ENCODE measurements around the gene DOLK. TPM values are rescaled to one million over a fixed set of nuclear protein-coding genes. Genes with fewer than 3 reads are reported as not detected.

DOLK gene
- total RNA-seq, 1 experiment from 2014 or later: 12.0 TPM

- H4K20me1 ChIP-seq (ENCODE audit: insufficient read depth): no peaks in the 10 kb centered on the region
- intact Hi-C loops (cut with micrococcal nuclease): no loop called here
- ATAC-seq (peak; percentile 44), DNase-seq (ENCODE audit: low read depth, low spot score) (no peak)
- H3K79me2 ChIP-seq (ENCODE audit: insufficient read depth, low read length): no peaks in the 10 kb centered on the region; the same call in 1 of the 2 replicates
- no peak overlapping the region for H3K9ac ChIP-seq (ENCODE audit: low read length)
- POLR2A ChIA-PET: no interaction called here
- TF ChIP-seq RAD21 (IDR thresholded peaks at IDR 0.05; ENCODE audit: low read depth) (no peak), ELF1 (IDR thresholded peaks at IDR 0.05; ENCODE audit: borderline replicate concordance, low read depth) (no peak), JUND (IDR thresholded peaks at IDR 0.05) (no peak), TCF7L2 (IDR thresholded peaks at IDR 0.05; ENCODE audit: borderline replicate concordance, extremely low read depth, insufficient read depth, insufficient read length) (no peak)
- H3K9me2 ChIP-seq (ENCODE audit: insufficient read depth): no peaks in the 10 kb centered on the region
- H3K36me3 ChIP-seq (ENCODE audit: control insufficient read depth in 1 of 2, insufficient read depth in 2 of 2, low read length in 2 of 2): 0 out of 4 replicates have a peak, but pooled peaks cover 0 to 3% of the 10 kb centered on the region in 2 experiments
- BruUV-seq (replicated peaks): no TSS peak
- H3K9me3 ChIP-seq (ENCODE audit: control insufficient read depth in 1 of 2, insufficient read depth in 1 of 2, low read depth in 1 of 2, low read length in 2 of 2): no peaks in the 10 kb centered on the region
- no peak overlapping the region for H3K4me2 ChIP-seq (ENCODE audit: low read length)
- H2AFZ ChIP-seq (ENCODE audit: low read depth, low read length, poor library complexity, severe bottlenecking): no peak overlapping the region
- no peak overlapping the region for H3K27ac ChIP-seq (ENCODE audit: low read depth, low read length)
- RAD21 ChIA-PET (ENCODE audit: low non-redundant PET in 1 of 2, low total read pairs in 2 of 2, uncharacterized antibody in 2 of 2, unreplicated experiment in 2 of 2): no interaction called here
- no peak overlapping the region for H3K4me3 ChIP-seq (replicated peaks in 1 of 2; ENCODE audit: low read depth in 1 of 2, low read length in 2 of 2)
- CTCF ChIA-PET: no interaction called here
- H3K27me3 ChIP-seq (ENCODE audit: insufficient read depth, low read length): no peaks in the 10 kb centered on the region
- peaks cover 16 to 33% of the 10 kb centered on the region in 2 experiments for H3K4me1 ChIP-seq (ENCODE audit: control insufficient read depth in 1 of 2, insufficient read depth in 2 of 2, low read length in 2 of 2)
Observed at GRCh38 chr9:128899566-128900322, 47.7 kb downstream of the DOLK start.

- ATAC-seq (no peak), DNase-seq (ENCODE audit: low read depth, low spot score) (no peak)
- Histone ChIP-seq H3K4me2 (ENCODE audit: low read length) (no peak overlapping the region), H3K9me3 (ENCODE audit: control insufficient read depth in 1 of 2, insufficient read depth in 1 of 2, low read depth in 1 of 2, low read length in 2 of 2) (no peaks in the 10 kb centered on the region), H4K20me1 (ENCODE audit: insufficient read depth) (no peaks in the 10 kb centered on the region), H3K9ac (ENCODE audit: low read length) (no peak overlapping the region), H2AFZ (ENCODE audit: low read depth, low read length, poor library complexity, severe bottlenecking) (no peak overlapping the region), H3K79me2 (ENCODE audit: insufficient read depth, low read length) (no peaks in the 10 kb centered on the region; the same call in 1 of the 2 replicates), H3K9me2 (ENCODE audit: insufficient read depth) (no peaks in the 10 kb centered on the region), H3K4me3 (replicated peaks in 1 of 2; ENCODE audit: low read depth in 1 of 2, low read length in 2 of 2) (no peak overlapping the region), H3K27me3 (ENCODE audit: insufficient read depth, low read length) (no peaks in the 10 kb centered on the region), H3K4me1 (ENCODE audit: control insufficient read depth in 1 of 2, insufficient read depth in 2 of 2, low read length in 2 of 2) (peaks cover 12 to 27% of the 10 kb centered on the region in 2 experiments), H3K27ac (ENCODE audit: low read depth, low read length) (no peak overlapping the region; the same call in 1 of the 2 replicates), H3K36me3 (ENCODE audit: control insufficient read depth in 1 of 2, insufficient read depth in 2 of 2, low read length in 2 of 2) (0 out of 4 replicates have a peak, but pooled peaks cover 0 to 4% of the 10 kb centered on the region in 2 experiments)
- TF ChIP-seq ZBTB33 (IDR thresholded peaks at IDR 0.05; ENCODE audit: extremely low read depth, insufficient replicate concordance, low read length) (no peak), POLR2AphosphoS5 (IDR thresholded peaks at IDR 0.05; ENCODE audit: low read depth, low read length) (no peak), REST (IDR thresholded peaks at IDR 0.05; ENCODE audit: low read depth) (no peak), JUND (IDR thresholded peaks at IDR 0.05) (no peak), ELF1 (IDR thresholded peaks at IDR 0.05; ENCODE audit: borderline replicate concordance, low read depth) (no peak)
- ChIA-PET POLR2A (no interaction called here), RAD21 (ENCODE audit: low non-redundant PET in 1 of 2, low total read pairs in 2 of 2, uncharacterized antibody in 2 of 2, unreplicated experiment in 2 of 2) (no interaction called here), CTCF (no interaction called here)
- no TSS peak for BruUV-seq (replicated peaks)
- intact Hi-C loops (cut with micrococcal nuclease): no loop called here
Observed at GRCh38 chr9:128898845-128899565, 48.4 kb downstream of the DOLK start.
